Measurements from ENCODE around the gene PITRM1. TPM values are rescaled to one million over a fixed set of nuclear protein-coding genes. Genes with fewer than 3 reads are reported as not detected.

The PITRM1 gene
- polyA plus RNA-seq, 1 donor (not counting 4 experiments of a cell fraction or from before 2014, with no cell fraction given): 47.2 TPM

GRCh38 chr10:3142146-3142875 lies 30.3 kb downstream of the PITRM1 start:
- Histone ChIP-seq H3K4me3 (ENCODE audit: control insufficient read depth in 2 of 3, extremely low read depth in 1 of 3, insufficient read depth in 2 of 3, low read depth in 1 of 3, low read length in 3 of 3) (no peak overlapping the region), H4K20me1 (ENCODE audit: control insufficient read depth, extremely low read depth, insufficient read depth, low read length) (no peaks in the 10 kb centered on the region), H3K4me1 (ENCODE audit: control insufficient read depth, extremely low read depth, insufficient read depth, low read length) (no peaks in the 10 kb centered on the region), H3K9ac (ENCODE audit: control insufficient read depth, extremely low read depth, insufficient read depth, low read length) (no peak overlapping the region), H3K79me2 (ENCODE audit: control insufficient read depth, insufficient read depth, low read length) (no peaks in the 10 kb centered on the region), H3K9me1 (ENCODE audit: control insufficient read depth, extremely low read depth, insufficient read depth, low read length) (no peaks in the 10 kb centered on the region), H3K9me3 (ENCODE audit: control insufficient read depth, low read depth, low read length) (no peaks in the 10 kb centered on the region), H3K4me2 (ENCODE audit: control insufficient read depth, extremely low read depth, insufficient read depth, low read depth, low read length) (no peak overlapping the region), H3K27ac (ENCODE audit: control insufficient read depth, insufficient read depth, low read length) (no peak overlapping the region), H3K36me3 (ENCODE audit: control insufficient read depth in 2 of 2, extremely low read depth in 1 of 2, insufficient read depth in 2 of 2, low read length in 2 of 2) (peaks cover 55 to 59% of the 10 kb centered on the region in 2 experiments), H2AFZ (ENCODE audit: control insufficient read depth, low read length) (no peak overlapping the region), H3K27me3 (ENCODE audit: control insufficient read depth, extremely low read depth, insufficient read depth, low read length) (no peaks in the 10 kb centered on the region)
- TF ChIP-seq CTCF (optimal IDR thresholded peaks at IDR 0.05 in 1 of 3, IDR thresholded peaks at IDR 0.05 in 1 of 3, conservative IDR thresholded peaks at IDR 0.05 in 1 of 3; ENCODE audit: extremely low read depth in 1 of 3, insufficient read depth in 2 of 3, low read length in 3 of 3): no peak
- TF ChIP-seq EZH2 (IDR thresholded peaks at IDR 0.05; ENCODE audit: low read length): no peak
- dilution Hi-C loops (cut with MboI; ENCODE audit: extremely low pct_ligation_motif_present, low sequenced_read_pairs): no loop called here
- no peak for DNase-seq (ENCODE audit: low read depth, low spot score)
- no peak for FAIRE-seq

GRCh38 chr10:3141351-3142005 lies 31.1 kb downstream of the PITRM1 start:
- H3K4me2 ChIP-seq (ENCODE audit: control insufficient read depth, extremely low read depth, insufficient read depth, low read depth, low read length): no peak overlapping the region
- H4K20me1 ChIP-seq (ENCODE audit: control insufficient read depth, extremely low read depth, insufficient read depth, low read length): no peaks in the 10 kb centered on the region
- no peaks in the 10 kb centered on the region for H3K9me1 ChIP-seq (ENCODE audit: control insufficient read depth, extremely low read depth, insufficient read depth, low read length)
- H2AFZ ChIP-seq (ENCODE audit: control insufficient read depth, low read length): no peak overlapping the region
- FAIRE-seq (no peak), DNase-seq (ENCODE audit: low read depth, low spot score) (no peak)
- H3K4me1 ChIP-seq (ENCODE audit: control insufficient read depth, extremely low read depth, insufficient read depth, low read length): no peaks in the 10 kb centered on the region
- TF ChIP-seq EZH2 (IDR thresholded peaks at IDR 0.05; ENCODE audit: low read length) (no peak), CTCF (optimal IDR thresholded peaks at IDR 0.05 in 1 of 3, IDR thresholded peaks at IDR 0.05 in 1 of 3, conservative IDR thresholded peaks at IDR 0.05 in 1 of 3; ENCODE audit: extremely low read depth in 1 of 3, insufficient read depth in 2 of 3, low read length in 3 of 3) (no peak)
- no peaks in the 10 kb centered on the region for H3K79me2 ChIP-seq (ENCODE audit: control insufficient read depth, insufficient read depth, low read length)
- no peak overlapping the region for H3K27ac ChIP-seq (ENCODE audit: control insufficient read depth, insufficient read depth, low read length)
- H3K9me3 ChIP-seq (ENCODE audit: control insufficient read depth, low read depth, low read length): no peaks in the 10 kb centered on the region
- no peak overlapping the region for H3K9ac ChIP-seq (ENCODE audit: control insufficient read depth, extremely low read depth, insufficient read depth, low read length)
- H3K4me3 ChIP-seq (ENCODE audit: control insufficient read depth in 2 of 3, extremely low read depth in 1 of 3, insufficient read depth in 2 of 3, low read depth in 1 of 3, low read length in 3 of 3): no peak overlapping the region
- dilution Hi-C loops (cut with MboI; ENCODE audit: extremely low pct_ligation_motif_present, low sequenced_read_pairs): no loop called here
- peaks cover 54 to 59% of the 10 kb centered on the region in 2 experiments for H3K36me3 ChIP-seq (ENCODE audit: control insufficient read depth in 2 of 2, extremely low read depth in 1 of 2, insufficient read depth in 2 of 2, low read length in 2 of 2)
- no peaks in the 10 kb centered on the region for H3K27me3 ChIP-seq (ENCODE audit: control insufficient read depth, extremely low read depth, insufficient read depth, low read length)

Data from keratinocyte (primary cell).